Hepatocyte (in vitro differentiated cells): ENCODE data around the gene HFE.

Experiments
- EZH2 ChIP-seq: fragments of 200-600 bp; sonication (generic); IDR thresholded peaks from 2 replicates; pipeline ENCODE4 v1.6.1; 2016; ENCODE audit warnings: antibody characterized with exemption, mild to moderate bottlenecking, borderline replicate concordance
- TF ChIP-seq, protein P1 (sequence below): fragments of 200-600 bp; sonication (generic); IDR thresholded peaks from 2 replicates; pipeline ENCODE4 v1.5.1; 2016; ENCODE audit warnings: antibody characterized with exemption, mild to moderate bottlenecking; ENCODE audit not compliant: poor library complexity

DNA sequence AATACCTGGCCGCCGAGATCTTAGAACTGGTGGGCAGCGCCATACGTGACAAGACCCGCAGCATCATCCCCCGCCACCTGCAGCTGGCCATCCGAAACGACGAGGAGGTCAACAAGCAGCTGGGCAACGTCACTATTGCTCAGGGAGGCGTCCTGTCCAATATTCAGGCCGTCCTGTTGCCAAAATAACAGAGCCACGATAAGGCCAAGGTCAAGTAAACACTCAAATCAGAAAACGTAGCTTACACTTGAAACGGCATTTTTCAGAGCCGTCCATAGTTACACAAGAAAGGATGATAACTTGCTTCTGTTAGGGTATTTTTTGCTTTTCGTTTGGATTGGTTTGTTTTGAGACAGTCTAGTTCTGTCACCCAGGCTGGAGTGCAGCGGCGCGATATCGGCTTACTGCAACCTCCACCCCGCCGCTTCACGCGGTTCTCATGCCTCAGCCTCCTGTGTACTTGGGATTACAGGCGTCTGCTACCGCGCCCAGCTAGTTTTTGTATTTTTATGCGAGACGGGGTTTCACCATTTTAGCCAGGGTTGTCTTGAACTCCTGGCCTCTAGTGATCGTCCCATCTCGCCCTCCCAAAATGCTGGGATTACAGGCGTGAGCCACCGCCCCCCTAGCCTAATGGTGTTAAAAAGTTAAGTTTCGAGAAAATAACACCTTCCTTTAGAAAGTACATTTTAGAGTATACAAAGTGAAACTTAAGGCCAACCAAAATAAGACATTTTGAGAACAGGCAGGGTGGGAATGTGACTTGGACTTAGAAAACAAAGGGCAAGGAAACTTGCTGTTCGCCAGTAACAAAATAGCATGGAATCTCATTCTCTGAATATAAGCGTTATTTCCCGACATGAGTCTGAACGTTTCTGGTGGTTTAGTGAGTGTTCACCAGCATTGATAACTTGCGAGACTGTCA is 42.8 kb upstream of the HFE start:
- TF ChIP-seq, protein P1, sequence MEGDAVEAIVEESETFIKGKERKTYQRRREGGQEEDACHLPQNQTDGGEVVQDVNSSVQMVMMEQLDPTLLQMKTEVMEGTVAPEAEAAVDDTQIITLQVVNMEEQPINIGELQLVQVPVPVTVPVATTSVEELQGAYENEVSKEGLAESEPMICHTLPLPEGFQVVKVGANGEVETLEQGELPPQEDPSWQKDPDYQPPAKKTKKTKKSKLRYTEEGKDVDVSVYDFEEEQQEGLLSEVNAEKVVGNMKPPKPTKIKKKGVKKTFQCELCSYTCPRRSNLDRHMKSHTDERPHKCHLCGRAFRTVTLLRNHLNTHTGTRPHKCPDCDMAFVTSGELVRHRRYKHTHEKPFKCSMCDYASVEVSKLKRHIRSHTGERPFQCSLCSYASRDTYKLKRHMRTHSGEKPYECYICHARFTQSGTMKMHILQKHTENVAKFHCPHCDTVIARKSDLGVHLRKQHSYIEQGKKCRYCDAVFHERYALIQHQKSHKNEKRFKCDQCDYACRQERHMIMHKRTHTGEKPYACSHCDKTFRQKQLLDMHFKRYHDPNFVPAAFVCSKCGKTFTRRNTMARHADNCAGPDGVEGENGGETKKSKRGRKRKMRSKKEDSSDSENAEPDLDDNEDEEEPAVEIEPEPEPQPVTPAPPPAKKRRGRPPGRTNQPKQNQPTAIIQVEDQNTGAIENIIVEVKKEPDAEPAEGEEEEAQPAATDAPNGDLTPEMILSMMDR = no peak
- no peak for TF ChIP-seq EZH2
